Testis (tissue), 3 donors: Measurements from ENCODE around the gene PLG. TPM values are rescaled to one million over a fixed set of nuclear protein-coding genes. Genes with fewer than 3 reads are reported as not detected.

Experiments used
- DNase-seq: peaks from one replicate; pipeline ENCODE4 v3.0.0-alpha.2; 2019
- H3K27ac ChIP-seq, 2 donors: fragments of 200-600 bp; sonication (generic); one replicate each; pipeline ENCODE4 v1.5.1; 2019
- H3K27me3 ChIP-seq: fragments of 200-600 bp; sonication (generic); one replicate; pipeline ENCODE4 v1.5.1; 2019
- H3K36me3 ChIP-seq: fragments of 200-600 bp; sonication (generic); one replicate; pipeline ENCODE4 v1.5.1; 2017; ENCODE audit warnings: low read depth; ENCODE audit errors: missing control alignments
- H3K4me1 ChIP-seq: fragments of 200-600 bp; sonication (generic); one replicate; pipeline ENCODE4 v1.5.1; 2019
- H3K4me3 ChIP-seq, 2 donors: fragments of 200-600 bp; sonication (generic); one replicate each; pipeline ENCODE4 v1.5.1; 2017 to 2019
- H3K9me3 ChIP-seq: fragments of 200-600 bp; sonication (generic); one replicate; pipeline ENCODE4 v1.5.1; 2017
- CTCF ChIP-seq, 3 experiments: fragments of 450-650 bp in 2 of 3; fragments of 200-600 bp in 1 of 3; sonication (generic) in 1 of 3; IDR thresholded peaks; one replicate each; pipeline ENCODE4 v1.5.1; 2016 to 2019; ENCODE audit warnings: antibody characterized with exemption in 3 of 3, mild to moderate bottlenecking in 2 of 3, moderate library complexity in 1 of 3
- POLR2A ChIP-seq: fragments of 450-650 bp; IDR thresholded peaks from one replicate; pipeline ENCODE4 v1.6.1; 2017; ENCODE audit warnings: antibody characterized with exemption, mild to moderate bottlenecking, moderate library complexity
- WGBS, 2 donors: methylation state at CpG; one replicate each; pipeline ENCODE4 v1.1.5; 2018; 5-methylcytosine and 5-hydroxymethylcytosine counted together
- intact Hi-C: fragments of 100-400 bp; cut with DNase I; formaldehyde crosslinking; loops from one replicate; pipeline ENCODE4 v1.15.1; 2023; ENCODE audit warnings: low total_unique reads
- polyA plus RNA-seq: library from polyadenylated mRNA; stranded (reverse); fragments of 350-450 nt; fragmentation: Illumina TruSeq; extraction: RNeasy Lipid Tissue Mini Kit (QIAGEN cat#74804); gene quantifications from one replicate; pipeline ENCODE4 v1.2.3, GENCODE V29; 2014; ENCODE audit warnings: low read depth, low replicate concordance; ENCODE audit not compliant: insufficient read depth
- total RNA-seq, 2 donors: library from RNA; depleted of rRNA; stranded (reverse); fragments of >200 nt; gene quantifications; one replicate each; pipeline ENCODE4 v1.2.3, GENCODE V29; 2016

Gene PLG
- total and polyA plus RNA-seq, 3 donors from 2014 or later: 0.62 to 1.5 TPM; not detected in 1

- H3K9me3 ChIP-seq: no peaks in the 10 kb centered on the region
- H3K4me3 ChIP-seq: no peak overlapping the region
- 81 to 84% methylated on average over 3 of the region's 3 CpGs for WGBS, 2 donors
- no peak for DNase-seq
- H3K36me3 ChIP-seq: no peaks in the 10 kb centered on the region
- TF ChIP-seq POLR2A (no peak), CTCF (IDR thresholded peaks at IDR 0.05) (no peak)
- no peaks in the 10 kb centered on the region for H3K27me3 ChIP-seq
- H3K27ac ChIP-seq: no peak overlapping the region
- no peaks in the 10 kb centered on the region for H3K4me1 ChIP-seq
- intact Hi-C loops: no loop called here
Measured at GRCh38 chr6:160791981-160792418, 90.0 kb downstream of the PLG start.

- intact Hi-C loops: no loop called here
- no peak overlapping the region for H3K4me3 ChIP-seq
- no peaks in the 10 kb centered on the region for H3K4me1 ChIP-seq
- TF ChIP-seq POLR2A (no peak), CTCF (IDR thresholded peaks at IDR 0.05) (no peak)
- H3K9me3 ChIP-seq: no peaks in the 10 kb centered on the region
- DNase-seq: no peak
- no peak overlapping the region for H3K27ac ChIP-seq
- H3K27me3 ChIP-seq: no peaks in the 10 kb centered on the region
- no peaks in the 10 kb centered on the region for H3K36me3 ChIP-seq
- 77 to 83% methylated on average over 6 of the region's 6 CpGs for WGBS, 2 donors
Measured at GRCh38 chr6:160792708-160793107, 90.7 kb downstream of the PLG start.

GRCh38 chr6:160793652-160794051 lies 91.6 kb downstream of the PLG start:
- WGBS, 2 donors: 87 to 88% methylated on average over 1 of the region's 1 CpG
- intact Hi-C loops: no loop called here
- no peak overlapping the region for H3K4me3 ChIP-seq

GRCh38 chr6:160795721-160796120 lies 93.7 kb downstream of the PLG start:
- intact Hi-C loops: no loop called here
- TF ChIP-seq CTCF (IDR thresholded peaks at IDR 0.05) (no peak), POLR2A (no peak)
- no peaks in the 10 kb centered on the region for H3K4me1 ChIP-seq
- 37 to 38% methylated on average over 1 of the region's 1 CpG for WGBS, 2 donors
- no peaks in the 10 kb centered on the region for H3K36me3 ChIP-seq
- H3K27me3 ChIP-seq: no peaks in the 10 kb centered on the region
- no peak overlapping the region for H3K4me3 ChIP-seq
- H3K9me3 ChIP-seq: no peaks in the 10 kb centered on the region
- no peak overlapping the region for H3K27ac ChIP-seq
- DNase-seq: no peak

More at GRCh38 chr6:160793652-160794051, 91.6 kb downstream of the PLG start:
- no peak for DNase-seq
- Histone ChIP-seq H3K9me3 (no peaks in the 10 kb centered on the region), H3K27ac (no peak overlapping the region), H3K27me3 (no peaks in the 10 kb centered on the region), H3K36me3 (no peaks in the 10 kb centered on the region), H3K4me1 (no peaks in the 10 kb centered on the region)
- TF ChIP-seq CTCF (IDR thresholded peaks at IDR 0.05): no peak
- no peak for TF ChIP-seq POLR2A

GRCh38 chr6:160798625-160799024 lies 96.6 kb downstream of the PLG start:
- intact Hi-C loops: no loop called here
- TF ChIP-seq POLR2A (no peak), CTCF (IDR thresholded peaks at IDR 0.05) (no peak)
- Histone ChIP-seq H3K27me3 (no peaks in the 10 kb centered on the region), H3K4me1 (no peaks in the 10 kb centered on the region), H3K4me3 (no peak overlapping the region), H3K9me3 (no peaks in the 10 kb centered on the region), H3K36me3 (no peaks in the 10 kb centered on the region), H3K27ac (no peak overlapping the region)
- no peak for DNase-seq
